HepG2 (cell line): ENCODE results near the gene ALCAM. TPM values are rescaled to one million over a fixed set of nuclear protein-coding genes. Genes with fewer than 3 reads are reported as not detected.

Source experiments
- ATAC-seq: fragments of 200-7000 bp; cut with Tn5 transposase; 3 replicates; pipeline ENCODE4 v1.9.1; 2020; ENCODE audit warnings: mild to moderate bottlenecking, moderate library complexity
- BruUV-seq: library from RNA; stranded (reverse); fragments of 400-500 nt; replicated peaks from 2 replicates; lab custom pipeline; 2021; lab: Mats Ljungman, UMichigan
- CTCF ChIA-PET: fragments of 300-600 bp; formaldehyde crosslinking; extraction: SDS; loops from one replicate; lab custom pipeline; 2021; ENCODE audit warnings: low total read pairs, inconsistent platforms, low intra/inter-chr PET ratio; lab: Yijun Ruan, JAX
- POLR2A ChIA-PET: fragments of 350-600 bp; sonication (Branson Sonifier 250); formaldehyde crosslinking; loops from one replicate; lab custom pipeline; 2020; ENCODE audit warnings: antibody characterized with exemption, inconsistent platforms; lab: Yijun Ruan, JAX
- DNase-seq: peaks from one replicate; pipeline ENCODE4 v3.0.0-alpha.2; 2015; ENCODE audit warnings: low spot score
- FAIRE-seq: peaks from 3 replicates; lab custom pipeline; 2011; peaks lifted over from hg19 to GRCh38; lab: Jason Lieb, UNC
- H2AFZ ChIP-seq: one replicate; pipeline ENCODE4 v1.6.1; 2011; ENCODE audit warnings: low read length, inconsistent platforms
- H3K27ac ChIP-seq: fragments of 300-600 bp; 3 replicates; pipeline ENCODE4 v1.8.0; 2011; ENCODE audit warnings: mixed run types, mild to moderate bottlenecking, mixed read lengths, low read length, inconsistent platforms; ENCODE audit not compliant: insufficient read depth; ENCODE audit errors: extremely low read length
- H3K27me3 ChIP-seq, 2 experiments: fragments of 200-600 bp in 1 of 2; 2 replicates in 1 of 2; 3 replicates in 1 of 2; pipeline versions ENCODE4 v1.6.0 to v1.8.0; 2011; ENCODE audit warnings: low read length in 2 of 2, mild to moderate bottlenecking in 2 of 2, moderate library complexity in 2 of 2, inconsistent platforms in 1 of 2; ENCODE audit not compliant: insufficient read depth in 2 of 2, control insufficient read depth in 1 of 2
- H3K36me3 ChIP-seq, 2 experiments: fragments of 200-600 bp in 1 of 2; replicated peaks in 1 of 2; 2 replicates in 1 of 2; 3 replicates in 1 of 2; pipeline versions ENCODE4 v1.5.1 to v1.8.0; 2011; ENCODE audit warnings: low read length in 2 of 2, inconsistent platforms in 1 of 2; ENCODE audit not compliant: insufficient read depth in 2 of 2, control insufficient read depth in 1 of 2
- H3K4me1 ChIP-seq: 2 replicates; pipeline ENCODE4 v1.5.1; 2012; ENCODE audit warnings: low read length, inconsistent platforms; ENCODE audit not compliant: insufficient read depth
- H3K4me2 ChIP-seq: 2 replicates; pipeline ENCODE4 v1.6.0; 2011; ENCODE audit warnings: low read depth, low read length, inconsistent platforms
- H3K4me3 ChIP-seq, 3 experiments: fragments of 200-600 bp in 1 of 3; sonication (generic), shearing (Covaris generic) in 1 of 3; replicated peaks in 1 of 3; 2 replicates each; pipeline ENCODE4 v1.5.1; 2011 to 2016; ENCODE audit warnings: low read length in 3 of 3, inconsistent platforms in 2 of 3, low read depth in 2 of 3, mild to moderate bottlenecking in 2 of 3, control low read depth in 1 of 3, mixed read lengths in 1 of 3; ENCODE audit not compliant: insufficient read depth in 1 of 3
- H3K79me2 ChIP-seq: one replicate; pipeline ENCODE4 v1.6.1; 2011; ENCODE audit warnings: low read length, inconsistent platforms; ENCODE audit not compliant: insufficient read depth
- H3K9ac ChIP-seq: 2 replicates; pipeline ENCODE4 v1.6.0; 2011; ENCODE audit warnings: mild to moderate bottlenecking, low read depth, low read length, inconsistent platforms; ENCODE audit not compliant: insufficient read depth
- H3K9me3 ChIP-seq: 2 replicates; pipeline ENCODE4 v1.5.1; 2012; ENCODE audit warnings: mild to moderate bottlenecking, low read length
- H4K20me1 ChIP-seq: 2 replicates; pipeline ENCODE4 v1.6.0; 2011; ENCODE audit warnings: inconsistent platforms, mild to moderate bottlenecking, low read length, moderate library complexity; ENCODE audit not compliant: insufficient read depth
- CEBPB ChIP-seq: IDR thresholded peaks from 2 replicates; pipeline ENCODE4 v1.6.1; 2011; ENCODE audit warnings: low read depth, low read length, improper control_type of control experiment, borderline replicate concordance
- KAT8 ChIP-seq: IDR thresholded peaks from 2 replicates; pipeline ENCODE4 v1.6.1; 2016; ENCODE audit warnings: missing genetic modification reagents, missing compliant biosample characterization
- LCORL ChIP-seq, 2 experiments: fragments of 450-650 bp in 1 of 2; sonication (generic) in 1 of 2; formaldehyde crosslinking in 1 of 2; IDR thresholded peaks; 2 replicates each; pipeline versions ENCODE4 v1.5.0 to v1.6.1; 2017 to 2020; ENCODE audit warnings: antibody characterized with exemption in 1 of 2, missing genetic modification reagents in 1 of 2
- RBM22 ChIP-seq: fragments of 200-400 bp; formaldehyde crosslinking; optimal IDR thresholded peaks from 2 replicates; pipeline ENCODE3; 2017; ENCODE audit warnings: mild to moderate bottlenecking, low read length, moderate library complexity
- YEATS2 ChIP-seq: sonication (generic); formaldehyde crosslinking; IDR thresholded peaks from 2 replicates; pipeline ENCODE4 v1.4.0; 2020; ENCODE audit warnings: missing genetic modification reagents, borderline replicate concordance
- ZNF546 ChIP-seq: sonication (generic); formaldehyde crosslinking; conservative IDR thresholded peaks from 2 replicates; pipeline ENCODE4 v1.8.1; 2023; ENCODE audit warnings: mild to moderate bottlenecking, missing genetic modification reagents
- ZNF577 ChIP-seq: sonication (generic); formaldehyde crosslinking; IDR thresholded peaks from 2 replicates; pipeline ENCODE4 v1.4.0; 2020; ENCODE audit warnings: mild to moderate bottlenecking, low read depth, missing genetic modification reagents, borderline replicate concordance
- ZNF616 ChIP-seq: sonication (generic); formaldehyde crosslinking; IDR thresholded peaks from 2 replicates; pipeline ENCODE4 v1.5.0; 2020; ENCODE audit warnings: low read depth, mild to moderate bottlenecking, missing genetic modification reagents
- ZNF7 ChIP-seq: IDR thresholded peaks from 2 replicates; pipeline ENCODE4 v1.6.1; 2016; ENCODE audit warnings: missing biosample characterization, missing genetic modification reagents
- ZSCAN31 ChIP-seq: sonication (generic); formaldehyde crosslinking; IDR thresholded peaks from 2 replicates; pipeline ENCODE4 v1.5.0; 2020; ENCODE audit warnings: low read depth, mild to moderate bottlenecking, missing genetic modification reagents
- WGBS: methylation state at CpG from one replicate; pipeline ENCODE4 v1.1.6; 2017; ENCODE audit warnings: low lambda C conversion rate; 5-methylcytosine and 5-hydroxymethylcytosine counted together
- in situ Hi-C: cut with HindIII; loops from 2 replicates; pipeline ENCODE4 v1.10.0; 2017; ENCODE audit warnings: low pct_unique_long_range_greater_than_20kb; ENCODE audit not compliant: extremely low pct_ligation_motif_present
- intact Hi-C: fragments of 100-400 bp; cut with micrococcal nuclease; formaldehyde crosslinking; loops from one replicate; pipeline ENCODE4 v1.10.0; 2022; ENCODE audit not compliant: unreplicated experiment
- polyA plus RNA-seq, 8 experiments: library from polyadenylated mRNA; depleted of rRNA in 3 of 8; stranded (reverse) in 7 of 8; unstranded in 1 of 8; fragments of >200 nt; fragmentation: Illumina TruSeq in 4 of 8; extraction: Trizol in 4 of 8; gene quantifications; 2 replicates each; pipeline versions ENCODE4 v1.2.1 to v1.2.3, GENCODE V29; 2011 to 2016; ENCODE audit warnings: low read depth in 4 of 8, missing spikeins in 1 of 8, mixed read lengths in 1 of 8; ENCODE audit not compliant: insufficient read depth in 1 of 8
- total RNA-seq, 5 experiments: library from RNA; depleted of rRNA; stranded (reverse); fragments of >200 nt; fragmentation: Illumina TruSeq; extraction: Trizol; gene quantifications; 2 replicates each; pipeline ENCODE4 v1.2.3, GENCODE V29; 2016; ENCODE audit warnings: low read depth in 1 of 5
- TF ChIP-seq, protein P1 (sequence below): sonication (generic); formaldehyde crosslinking; IDR thresholded peaks from 2 replicates; pipeline ENCODE4 v1.5.0; 2020; ENCODE audit warnings: missing genetic modification reagents
- TF ChIP-seq, protein P2 (sequence below): sonication (generic); formaldehyde crosslinking; IDR thresholded peaks from 2 replicates; pipeline ENCODE4 v1.4.0; 2020; ENCODE audit warnings: mild to moderate bottlenecking, missing genetic modification reagents

Gene ALCAM
- total and polyA plus RNA-seq, 2 of the 13 experiments (the other 11 are each of a cell fraction or from before 2014, with no cell fraction given) = 26.0 to 33.1 TPM

DNA sequence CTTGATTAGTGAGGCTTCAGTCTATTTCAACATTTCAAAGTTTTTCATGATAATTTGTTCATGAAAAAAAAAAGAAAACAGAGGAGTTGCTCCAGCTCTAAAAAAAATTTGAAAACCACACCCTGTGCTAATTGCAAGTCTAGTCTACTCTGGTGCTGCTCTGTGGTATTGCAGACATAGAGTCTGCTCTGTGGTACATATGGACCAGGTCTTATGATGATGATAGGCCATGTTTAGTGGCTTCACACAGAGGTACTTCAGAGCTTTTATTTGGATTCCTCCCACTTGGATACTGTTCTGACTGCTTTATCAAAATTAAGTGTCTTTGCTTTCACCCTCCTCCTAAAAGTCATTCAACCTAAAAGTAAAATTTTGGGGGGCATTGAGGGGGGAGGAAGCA lies 160.8 kb downstream of the ALCAM start (continued):
- TF ChIP-seq ZNF546 (CRISPR knock-in tag) = no peak

DNA sequence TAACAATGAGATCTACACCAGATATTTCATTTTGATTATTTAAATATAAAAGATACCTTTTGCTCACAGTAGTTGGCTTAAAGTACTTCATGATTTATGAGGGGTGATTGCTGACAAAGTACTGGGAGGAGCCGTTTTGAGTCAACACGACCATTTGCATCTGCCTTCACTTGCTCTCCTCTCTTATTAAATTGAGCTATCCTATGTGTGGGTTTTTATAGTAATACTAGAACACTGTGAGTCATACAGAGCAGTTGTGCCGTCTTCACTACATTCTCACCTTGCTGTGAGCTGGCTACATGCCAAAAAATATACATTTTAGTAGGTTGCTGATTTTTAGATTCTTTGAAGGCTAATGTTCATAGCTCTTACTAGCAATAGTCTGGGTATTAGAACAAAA lies 161.2 kb downstream of the ALCAM start:
- Histone ChIP-seq H4K20me1 (no peaks in the 10 kb centered on the region), H3K4me2 (no peak overlapping the region), H3K36me3 (peaks cover 3 to 14% of the 10 kb centered on the region in 2 experiments; a peak in 3 of 5 replicates), H3K79me2 (no peaks in the 10 kb centered on the region), H3K27me3 (no peaks in the 10 kb centered on the region)
- no peak for FAIRE-seq
- ATAC-seq = no peak
- CTCF ChIA-PET = no interaction called here
- TF ChIP-seq YEATS2 = no peak
- no peak for TF ChIP-seq ZNF616
- no peak for TF ChIP-seq ZNF577 (CRISPR knock-in tag)
- TF ChIP-seq ZNF7 (CRISPR knock-in tag) = no peak
- no peak for TF ChIP-seq ZSCAN31 (CRISPR knock-in tag)
- TF ChIP-seq KAT8 (CRISPR knock-in tag) = no peak
- TF ChIP-seq CEBPB = no peak
- TF ChIP-seq, protein P1, sequence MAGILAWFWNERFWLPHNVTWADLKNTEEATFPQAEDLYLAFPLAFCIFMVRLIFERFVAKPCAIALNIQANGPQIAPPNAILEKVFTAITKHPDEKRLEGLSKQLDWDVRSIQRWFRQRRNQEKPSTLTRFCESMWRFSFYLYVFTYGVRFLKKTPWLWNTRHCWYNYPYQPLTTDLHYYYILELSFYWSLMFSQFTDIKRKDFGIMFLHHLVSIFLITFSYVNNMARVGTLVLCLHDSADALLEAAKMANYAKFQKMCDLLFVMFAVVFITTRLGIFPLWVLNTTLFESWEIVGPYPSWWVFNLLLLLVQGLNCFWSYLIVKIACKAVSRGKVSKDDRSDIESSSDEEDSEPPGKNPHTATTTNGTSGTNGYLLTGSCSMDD (CRISPR knock-in tag) = no peak
- TF ChIP-seq RBM22 = no peak
- no peak for TF ChIP-seq LCORL (IDR thresholded peaks at IDR 0.05)
- no peak for TF ChIP-seq LCORL (CRISPR knock-in tag; IDR thresholded peaks at IDR 0.05)
- TF ChIP-seq, protein P2, sequence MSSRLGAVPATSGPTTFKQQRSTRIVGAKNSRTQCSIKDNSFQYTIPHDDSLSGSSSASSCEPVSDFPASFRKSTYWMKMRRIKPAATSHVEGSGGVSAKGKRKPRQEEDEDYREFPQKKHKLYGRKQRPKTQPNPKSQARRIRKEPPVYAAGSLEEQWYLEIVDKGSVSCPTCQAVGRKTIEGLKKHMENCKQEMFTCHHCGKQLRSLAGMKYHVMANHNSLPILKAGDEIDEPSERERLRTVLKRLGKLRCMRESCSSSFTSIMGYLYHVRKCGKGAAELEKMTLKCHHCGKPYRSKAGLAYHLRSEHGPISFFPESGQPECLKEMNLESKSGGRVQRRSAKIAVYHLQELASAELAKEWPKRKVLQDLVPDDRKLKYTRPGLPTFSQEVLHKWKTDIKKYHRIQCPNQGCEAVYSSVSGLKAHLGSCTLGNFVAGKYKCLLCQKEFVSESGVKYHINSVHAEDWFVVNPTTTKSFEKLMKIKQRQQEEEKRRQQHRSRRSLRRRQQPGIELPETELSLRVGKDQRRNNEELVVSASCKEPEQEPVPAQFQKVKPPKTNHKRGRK (CRISPR knock-in tag) = no peak
- TF ChIP-seq, all 625 proteins: peak for 0
- in situ Hi-C loops (no loop called here), intact Hi-C loops (no loop called here)
- Histone ChIP-seq H3K27ac (no peak overlapping the region), H3K9me3 (no peaks in the 10 kb centered on the region), H3K4me3 (no peak overlapping the region), H2AFZ (no peak overlapping the region), H3K4me1 (no peaks in the 10 kb centered on the region), H3K9ac (no peak overlapping the region)
- no peak for DNase-seq
- WGBS = 84% methylated on average over 3 of the region's 3 CpGs
- POLR2A ChIA-PET = no interaction called here
- no TSS peak for BruUV-seq
